Effector CD8-positive, alpha-beta T cell (primary cell): Measurements from ENCODE around the gene CHRNB2.

Source experiments
- DNase-seq: peaks from one replicate; lab custom pipeline; 2025; lab: John Stamatoyannopoulos, UW

Gene CHRNB2

DNA sequence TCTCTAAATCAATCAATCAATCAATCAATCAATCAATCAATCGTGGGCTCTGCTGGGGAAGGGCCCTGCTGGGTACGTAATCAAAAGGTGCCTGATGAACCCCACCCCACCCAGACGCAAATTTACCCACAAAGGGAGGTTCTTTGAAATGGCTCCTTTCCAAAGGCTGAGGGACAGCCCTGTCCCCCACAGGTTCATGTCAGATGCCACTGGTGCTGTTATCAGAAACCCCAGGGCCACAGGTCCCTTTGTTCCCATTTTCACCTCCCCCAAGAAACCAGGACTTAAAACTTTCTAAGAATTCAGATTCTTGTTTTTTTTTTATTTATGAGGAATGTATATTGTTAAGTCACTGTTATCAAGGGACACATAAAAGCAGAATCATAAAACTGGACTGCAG is 14.2 kb downstream of the CHRNB2 start:
- no peak for DNase-seq

DNA sequence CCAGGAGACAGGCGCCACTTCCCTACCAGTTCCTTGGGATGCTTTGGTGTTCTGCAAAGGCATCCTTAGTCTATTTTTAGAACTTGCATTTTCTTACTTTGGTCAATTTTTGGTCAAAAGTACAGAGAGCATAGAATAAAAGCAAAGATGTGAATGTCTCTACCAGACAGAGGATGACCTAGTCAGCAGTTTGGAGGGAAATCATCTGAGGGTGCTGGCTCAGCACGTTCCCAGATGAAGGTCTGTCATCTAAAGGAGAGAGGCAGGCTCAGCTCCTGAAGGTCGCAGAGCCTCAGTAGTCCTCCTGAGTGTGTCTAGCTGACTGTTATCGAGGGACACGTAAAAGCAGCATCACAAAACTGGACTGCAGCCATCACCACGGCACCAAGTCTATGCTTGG is 15.3 kb downstream of the CHRNB2 start:
- DNase-seq = no peak

DNA sequence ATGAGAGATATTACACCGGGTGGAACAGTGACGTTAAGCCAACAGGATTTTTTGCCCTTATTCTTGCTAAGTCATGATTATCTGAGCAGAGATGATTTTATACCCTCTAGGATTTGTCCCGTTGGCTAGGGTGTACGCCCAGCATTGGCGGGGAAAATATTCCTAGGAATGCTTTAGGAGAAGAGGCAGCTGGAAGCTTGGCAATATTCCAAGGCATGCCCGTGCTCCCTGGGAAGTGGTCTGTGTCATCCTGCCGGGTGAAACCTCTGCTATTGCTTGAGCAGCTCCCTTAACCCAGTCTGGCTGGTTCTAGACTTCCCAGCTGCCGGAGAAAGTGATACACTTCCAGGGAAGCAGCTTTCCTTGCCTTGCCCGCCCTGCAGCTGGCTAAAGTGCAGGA is 16.2 kb downstream of the CHRNB2 start:
- no peak for DNase-seq

DNA sequence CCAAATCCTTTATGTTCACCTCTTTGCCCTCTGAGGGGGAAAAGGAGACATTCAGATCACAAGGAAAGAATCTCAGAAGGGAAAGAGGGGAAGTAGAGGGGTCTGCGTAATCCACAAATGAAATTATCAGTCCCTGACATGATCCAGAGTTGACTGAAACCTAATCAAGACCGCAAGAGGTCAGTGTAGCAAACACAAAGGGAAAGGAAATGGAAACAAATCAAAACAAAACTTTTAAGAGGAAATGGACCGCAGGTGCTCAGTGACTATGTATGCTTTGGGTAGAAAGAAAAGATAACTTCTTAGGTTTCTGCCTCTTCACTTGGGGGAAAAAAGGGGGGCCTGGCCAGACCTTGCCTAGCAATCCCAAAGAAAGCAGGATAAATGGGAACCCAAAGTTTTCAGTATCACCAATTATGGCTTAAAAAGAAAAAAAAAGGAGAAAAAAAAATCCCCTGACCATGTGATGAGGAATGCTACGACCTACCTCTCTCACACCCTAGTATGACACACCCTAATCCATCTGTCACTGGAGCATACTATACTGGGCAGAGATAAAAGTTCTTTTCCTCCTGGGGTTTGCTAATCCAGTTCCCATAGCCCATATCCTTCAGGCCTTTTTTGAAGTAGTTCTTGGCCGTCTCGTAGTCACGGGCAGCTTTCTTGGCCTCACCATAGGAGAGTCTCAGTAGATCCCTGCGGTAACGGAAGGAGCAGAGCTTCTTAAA is 16.9 kb downstream of the CHRNB2 start:
- no peak for DNase-seq

DNA sequence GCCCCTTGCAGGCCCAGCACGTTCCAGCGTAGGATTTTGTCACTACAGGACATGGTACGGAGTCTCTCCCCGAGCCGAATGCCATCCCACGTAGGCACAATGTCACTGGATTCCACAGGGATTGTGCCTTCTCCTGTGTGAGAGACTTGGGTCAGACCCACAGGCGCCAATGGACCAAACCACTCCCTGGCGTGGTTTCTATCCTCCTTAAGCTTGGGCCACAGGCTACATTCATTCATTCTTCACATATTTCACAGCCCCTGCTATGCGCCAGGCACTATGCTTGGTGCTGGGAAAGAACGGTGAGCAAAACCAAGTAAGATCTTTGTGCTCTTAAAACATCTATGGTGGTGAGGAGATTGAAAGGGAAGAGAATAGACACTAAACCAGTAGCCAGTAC is 18.7 kb downstream of the CHRNB2 start:
- no peak for DNase-seq

DNA sequence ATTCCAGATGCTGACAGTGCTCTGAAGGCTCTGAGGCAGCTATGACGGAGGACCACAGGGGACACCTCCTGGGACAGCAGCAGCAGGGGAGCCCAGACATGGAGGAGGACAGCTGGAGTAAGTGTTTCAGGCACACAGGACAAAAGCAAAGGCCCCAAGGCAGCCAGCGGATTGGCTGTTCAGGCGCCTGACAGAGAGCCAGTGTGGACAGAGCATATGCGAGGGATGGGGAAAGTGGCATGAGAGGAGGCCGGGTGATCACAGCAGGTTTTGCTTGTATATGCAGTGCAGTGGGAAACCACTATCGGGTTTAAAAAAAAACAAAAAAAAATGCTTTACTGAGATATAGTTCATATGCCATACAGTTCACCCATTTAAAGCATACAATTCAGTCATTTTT is 19.1 kb downstream of the CHRNB2 start:
- no peak for DNase-seq

DNA sequence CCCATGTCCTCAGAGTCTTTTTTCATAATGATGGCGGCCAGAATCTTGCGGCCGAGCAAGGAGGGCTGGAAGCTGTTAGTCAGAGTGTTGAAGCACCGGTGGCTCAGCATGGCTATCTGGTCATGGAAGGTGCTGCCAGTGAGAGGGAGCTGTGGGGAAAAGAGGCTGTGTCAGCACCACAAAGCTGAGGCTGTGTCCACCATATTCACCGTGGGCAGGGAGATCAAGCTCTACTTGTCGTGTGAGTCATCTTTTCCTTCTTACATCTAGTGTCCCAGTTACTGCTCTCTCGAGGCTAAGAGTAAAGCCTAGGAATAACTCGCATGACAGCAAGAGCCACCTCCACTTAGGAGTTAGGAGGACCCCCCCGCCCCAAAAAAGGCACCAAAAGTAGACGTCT is 22.2 kb downstream of the CHRNB2 start:
- DNase-seq = no peak

DNA sequence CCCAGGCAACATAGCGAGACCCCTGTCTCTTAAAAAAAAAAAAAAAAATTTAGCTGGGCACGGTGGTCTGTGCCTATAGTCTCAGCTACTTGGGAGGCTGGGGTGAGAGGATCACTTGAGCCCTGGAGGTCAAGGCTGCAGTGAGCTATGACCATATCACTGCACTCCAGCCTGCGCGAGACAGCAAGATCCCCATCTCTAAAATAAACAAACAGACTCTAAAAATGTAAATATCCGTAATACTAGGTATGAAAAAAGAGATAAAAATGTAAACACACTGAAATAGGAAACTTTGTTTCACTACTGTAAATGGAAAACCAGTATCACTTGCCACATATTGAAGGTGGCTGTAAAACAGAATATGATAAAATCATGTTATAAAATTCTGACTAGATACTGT is 23.2 kb downstream of the CHRNB2 start:
- DNase-seq = no peak

DNA sequence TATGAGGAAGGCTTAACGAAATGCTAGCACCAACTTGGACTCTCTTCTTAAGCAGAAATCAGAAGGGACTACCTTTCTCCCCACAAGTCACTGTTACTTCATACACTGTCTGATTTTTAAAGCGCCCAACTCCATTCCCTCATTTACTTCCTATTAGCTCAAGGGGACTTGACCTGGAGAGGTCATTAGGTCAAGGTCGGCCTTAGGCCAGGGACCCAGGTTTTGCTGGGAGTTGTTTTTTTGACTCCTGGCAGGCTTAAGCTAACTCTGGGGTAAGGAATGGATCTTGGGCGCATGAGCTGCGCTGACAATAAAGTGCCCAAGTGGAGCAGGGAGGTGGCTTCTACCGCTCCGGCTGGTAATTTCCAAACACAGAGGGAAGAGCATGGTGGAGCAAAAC is 23.6 kb downstream of the CHRNB2 start:
- no peak for DNase-seq

DNA sequence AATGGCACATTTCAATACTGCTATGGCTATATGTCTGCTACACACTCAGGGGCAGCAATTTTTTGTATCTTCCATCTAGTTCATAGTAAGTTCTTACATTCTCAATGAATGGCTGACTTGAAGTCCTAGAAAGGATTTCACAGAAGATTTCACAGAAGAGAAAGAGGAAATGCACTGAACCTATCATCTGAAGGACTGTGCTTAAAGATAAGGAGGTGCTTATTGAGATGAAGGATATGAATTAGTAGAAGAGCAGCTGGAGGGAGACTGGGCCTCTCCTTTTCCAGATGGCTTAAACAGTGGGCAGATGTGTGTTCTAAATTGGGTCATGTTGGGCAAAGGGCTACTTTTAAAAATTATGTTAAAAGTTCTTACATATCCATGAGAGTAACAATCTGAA is 25.8 kb downstream of the CHRNB2 start:
- no peak for DNase-seq

DNA sequence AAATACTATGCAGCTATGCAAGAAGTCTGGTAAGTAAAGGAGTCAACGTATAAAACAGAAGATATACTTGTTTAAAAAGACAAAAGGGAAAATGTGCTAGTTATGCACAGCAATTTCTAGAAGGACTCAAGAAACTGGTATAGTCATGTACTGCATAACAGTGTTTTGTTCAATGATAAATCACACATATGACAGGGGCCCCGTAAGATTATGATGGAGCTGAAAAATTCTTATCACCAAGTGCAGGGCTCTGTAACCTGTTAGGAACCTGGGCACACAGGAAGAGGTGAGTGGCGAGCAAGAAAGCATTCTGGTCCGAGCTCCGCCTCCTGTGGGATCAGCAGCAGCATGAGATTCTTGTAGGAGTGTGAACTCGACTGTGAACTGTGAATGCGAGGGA is 27.2 kb downstream of the CHRNB2 start:
- DNase-seq = no peak

DNA sequence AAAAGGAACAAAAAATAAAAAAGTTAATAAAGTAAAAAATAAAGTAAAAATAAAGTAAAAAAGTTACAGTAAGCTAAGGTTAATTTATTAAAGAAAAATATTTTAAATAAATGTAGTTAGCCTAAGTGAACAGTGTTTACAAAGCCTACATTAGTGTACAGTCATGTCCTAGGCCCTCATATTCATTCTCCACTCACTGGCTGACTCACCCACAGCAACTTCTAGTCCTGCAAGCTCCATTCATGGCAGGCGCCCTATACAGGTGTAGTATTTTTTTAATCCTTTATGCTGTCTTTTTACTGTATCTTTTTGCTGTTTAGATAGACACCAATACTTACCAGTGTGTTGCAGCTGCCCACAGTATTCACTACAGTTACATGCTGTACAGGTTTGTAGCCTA is 28.0 kb downstream of the CHRNB2 start:
- no peak for DNase-seq

DNA sequence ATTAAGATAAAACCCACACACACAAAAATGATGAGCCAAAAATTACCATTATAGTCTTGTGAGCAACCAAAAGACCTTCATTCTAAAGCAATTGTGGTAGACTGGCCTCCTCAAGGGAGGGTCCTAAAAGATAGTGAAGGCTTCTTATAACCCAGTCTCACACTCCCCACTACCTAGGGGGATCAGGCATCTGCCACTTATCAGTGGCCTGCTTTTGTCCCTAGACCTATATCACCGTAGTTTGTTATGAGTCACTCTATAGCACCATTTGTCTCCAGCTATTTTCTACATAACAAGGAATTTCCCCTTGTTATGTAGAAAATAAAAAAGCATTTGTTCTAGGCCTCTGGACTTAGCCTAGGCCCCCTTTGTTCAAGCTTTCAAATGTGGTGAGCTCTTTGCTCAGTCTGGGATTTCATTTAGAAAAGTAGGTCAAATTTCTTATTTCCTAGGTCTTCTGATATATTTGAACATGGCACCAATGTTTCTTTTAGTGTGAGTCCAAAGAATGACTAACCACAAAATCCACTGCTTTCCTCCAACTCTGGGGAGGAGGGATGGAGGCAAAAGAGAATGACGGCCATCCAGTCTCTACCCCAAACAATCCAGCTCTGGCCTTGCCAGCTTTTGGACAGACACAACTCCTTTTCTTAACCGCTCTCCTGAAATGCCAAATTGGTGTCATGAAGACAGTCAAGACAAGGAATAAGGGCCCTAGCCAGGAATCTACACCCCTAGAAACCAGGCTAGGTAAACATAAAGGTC is 31.5 kb downstream of the CHRNB2 start:
- DNase-seq = no peak

DNA sequence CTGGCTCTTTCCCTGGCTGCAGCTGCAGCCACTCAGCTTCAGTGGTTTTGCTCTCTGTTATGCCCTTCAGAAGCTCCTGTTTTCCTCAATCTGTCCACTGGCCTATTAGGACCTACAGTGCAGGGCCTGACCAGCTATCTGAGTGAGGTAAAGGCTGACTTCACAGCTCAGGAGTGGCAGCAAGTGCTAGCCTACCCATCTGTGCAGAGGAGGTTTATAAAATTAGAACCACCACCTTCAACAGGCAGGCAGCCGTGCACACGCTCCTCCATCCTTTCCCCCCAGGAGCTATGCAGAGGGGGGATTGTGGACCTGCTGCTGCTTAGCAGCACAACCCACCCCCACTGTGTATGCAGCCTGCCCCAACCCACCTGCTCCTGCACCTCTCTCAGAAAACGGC is 32.1 kb downstream of the CHRNB2 start:
- no peak for DNase-seq

DNA sequence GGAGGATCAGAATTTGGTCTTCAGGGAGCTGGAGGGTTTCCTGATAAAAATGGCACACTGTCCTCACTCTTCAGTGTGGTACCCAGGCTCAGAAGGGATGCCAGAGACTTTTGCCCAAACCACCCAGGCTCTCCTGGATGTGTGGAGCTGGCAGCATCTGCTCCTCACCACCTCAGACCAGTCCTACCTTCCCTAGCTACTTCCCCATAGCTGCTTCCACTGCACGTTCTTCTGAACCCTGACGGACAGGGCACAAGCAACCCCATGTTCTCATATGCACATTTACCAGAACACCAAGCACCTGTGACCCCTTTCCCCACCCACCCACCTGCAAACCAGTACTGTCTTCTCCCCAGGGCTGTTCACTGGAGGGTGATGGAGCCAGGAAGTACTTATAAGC is 35.7 kb downstream of the CHRNB2 start:
- no peak for DNase-seq

DNA sequence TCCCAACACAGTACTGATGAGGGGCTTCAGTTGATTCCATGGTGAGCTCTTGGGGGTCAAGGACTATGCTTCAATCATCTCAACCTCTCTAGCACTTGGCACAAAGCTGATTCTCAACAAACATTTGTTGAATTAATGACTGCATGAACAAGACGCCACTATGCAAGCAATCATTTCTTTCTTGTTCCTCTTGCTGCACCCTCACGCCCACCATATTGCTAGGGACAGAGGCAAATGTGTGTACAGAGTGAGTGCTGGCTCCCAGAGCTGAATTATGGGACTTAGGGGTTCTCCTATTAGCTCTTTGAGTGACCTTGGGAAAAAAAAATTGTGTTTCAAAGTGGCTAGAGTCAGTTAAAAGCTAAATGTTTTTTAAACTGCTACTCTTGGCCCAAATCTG is 38.0 kb downstream of the CHRNB2 start:
- no peak for DNase-seq

DNA sequence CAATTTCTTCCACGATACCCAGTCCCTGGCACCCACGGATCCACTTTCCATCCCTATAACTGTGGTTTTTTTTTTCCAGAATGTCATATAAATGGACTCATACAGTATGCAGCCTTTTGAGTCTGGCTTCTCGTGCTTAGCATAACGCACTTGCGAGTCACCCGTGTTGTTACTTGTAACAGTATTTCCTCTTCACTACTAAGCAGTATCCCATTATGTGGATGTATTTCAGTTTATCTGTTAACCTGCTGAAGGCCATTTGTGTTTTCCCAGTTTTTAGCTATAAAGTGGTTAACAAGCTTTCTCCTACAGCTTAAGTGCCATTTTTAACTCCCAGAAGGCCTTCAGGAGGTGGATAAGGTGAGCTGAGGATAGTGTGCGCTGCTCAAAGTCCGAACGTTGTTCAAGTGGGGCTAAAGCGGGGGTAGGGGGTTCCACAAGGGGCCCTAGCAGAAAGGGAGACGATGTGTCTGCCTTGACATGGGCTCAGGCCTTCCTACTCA is 39.6 kb downstream of the CHRNB2 start:
- no peak for DNase-seq

DNA sequence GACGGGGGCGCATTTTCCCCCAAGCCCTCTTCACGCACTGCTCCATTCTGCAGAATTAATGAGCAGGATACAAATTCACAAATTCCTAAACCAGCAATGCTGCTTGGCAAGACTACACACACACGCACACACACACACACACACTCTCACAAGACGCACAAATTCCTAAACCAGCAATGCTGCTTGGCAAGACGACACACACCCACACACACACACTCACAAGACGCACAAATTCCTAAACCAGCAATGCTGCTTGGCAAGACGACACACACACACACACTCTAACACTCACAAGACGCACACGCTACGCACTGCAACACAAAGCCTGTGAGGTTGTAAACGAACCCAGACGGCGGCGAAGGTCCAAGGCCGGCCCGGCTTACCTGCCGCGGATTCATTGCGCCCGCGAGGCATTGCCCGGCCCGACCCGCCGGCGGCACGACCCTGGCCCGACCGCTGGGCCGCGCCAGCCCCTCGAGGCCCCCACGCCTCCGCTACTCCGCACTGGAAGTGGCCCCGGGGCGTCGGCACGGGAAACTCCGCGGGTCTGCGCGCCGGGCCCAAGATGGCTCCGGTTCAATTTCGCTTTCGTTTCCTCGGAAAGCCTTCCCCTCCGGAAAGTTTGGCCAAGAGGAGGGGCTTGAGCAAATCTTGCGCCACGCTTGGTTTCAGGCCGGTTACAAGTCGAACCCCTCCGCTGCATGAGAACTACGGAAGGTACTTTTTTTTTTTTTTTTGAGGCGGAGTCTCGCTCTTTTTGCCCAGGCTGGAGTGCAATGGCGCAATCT is 40.2 kb downstream of the CHRNB2 start, which contains the start of gene ADAR:
Gene ADAR, minus strand, starts transcription at position 578 of the 788 bp plus-strand sequence. Its CDS starts 180 bp downstream, at position 398.
- DNase-seq = peak; percentile 81

DNA sequence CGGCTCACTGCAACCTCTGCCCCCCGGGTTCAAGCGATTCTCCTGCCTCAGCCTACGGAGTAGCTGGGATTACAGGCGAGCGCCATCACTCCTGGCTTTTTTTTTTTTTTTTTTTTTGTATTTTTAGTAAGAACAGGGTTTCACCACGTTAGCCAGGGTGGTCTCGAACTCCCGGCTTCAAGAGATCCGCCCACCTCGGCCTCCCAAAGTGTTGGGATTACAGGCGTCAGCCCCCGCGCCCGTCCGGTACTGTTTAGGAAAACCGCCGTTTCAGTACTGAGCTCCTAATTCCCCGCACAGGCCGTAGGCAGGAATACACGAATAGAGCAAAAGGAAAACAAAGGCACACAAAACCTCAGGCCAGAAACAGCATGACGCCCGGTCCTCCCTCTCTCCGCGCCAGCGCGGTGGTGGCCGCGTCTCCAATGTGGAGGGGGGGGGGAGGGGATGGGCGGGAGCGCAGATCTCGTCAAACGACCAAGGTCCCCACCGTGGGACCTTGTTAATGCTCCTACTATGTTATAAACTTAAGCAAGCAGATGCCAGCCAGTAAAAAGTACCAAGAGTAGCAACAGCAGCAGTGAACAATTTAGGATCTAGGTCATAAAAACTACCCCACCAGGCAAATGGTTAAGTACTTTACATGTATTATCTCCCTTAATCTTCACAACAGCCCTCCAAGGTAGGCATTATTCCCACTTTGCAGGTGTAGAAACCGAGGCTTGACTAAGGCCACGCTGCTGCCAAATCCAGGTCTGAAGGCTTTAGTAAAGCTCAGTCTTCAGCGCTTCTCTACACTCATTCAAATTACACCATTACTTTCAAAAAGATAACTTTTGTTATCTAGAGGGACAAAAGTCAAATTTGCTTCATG is 41.1 kb downstream of the CHRNB2 start:
- DNase-seq = peak; percentile 20

DNA sequence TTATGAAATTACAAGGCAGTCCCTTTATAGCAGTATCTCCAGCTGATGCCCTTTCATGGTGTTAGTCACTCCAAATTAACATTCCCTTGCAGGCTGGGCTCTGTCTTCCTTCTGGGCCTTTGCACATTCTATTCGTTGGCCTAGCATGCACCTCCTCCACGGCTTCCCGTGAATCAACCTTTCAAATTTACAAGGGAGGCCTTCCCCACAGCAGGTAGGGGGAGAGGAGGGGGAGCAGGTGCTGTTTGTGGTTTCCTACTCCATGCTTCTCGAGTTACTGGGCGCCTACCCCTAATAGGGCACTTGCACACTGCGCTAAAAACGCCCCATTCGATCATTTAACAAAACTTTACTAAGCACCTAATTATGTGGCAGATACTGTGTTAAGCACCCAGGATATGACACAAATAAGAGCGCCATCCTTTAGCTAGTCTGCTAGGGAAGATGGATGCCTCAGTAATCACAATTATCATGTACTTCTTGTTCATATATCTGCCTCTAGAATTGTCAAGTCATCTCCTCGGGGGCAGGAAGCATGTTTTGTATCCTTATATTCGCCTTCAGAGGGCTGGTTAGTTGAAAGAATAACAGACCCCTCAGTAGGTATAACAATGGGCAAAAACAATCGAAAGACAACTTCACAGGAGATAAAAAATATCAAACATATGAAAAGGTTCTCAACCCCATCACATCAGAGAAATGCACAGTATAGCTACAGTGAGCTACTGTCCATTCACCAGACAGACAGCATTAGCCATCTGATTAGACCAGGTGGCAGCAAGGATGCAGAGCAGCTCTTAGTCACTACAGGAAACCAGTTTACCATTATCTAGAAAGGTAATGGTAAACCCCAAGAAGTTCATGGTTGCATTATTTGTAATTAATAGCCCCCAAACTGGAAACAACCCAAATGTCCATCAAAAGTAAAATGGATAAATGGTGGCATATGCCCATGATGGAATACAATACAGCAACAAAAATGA is 42.1 kb downstream of the CHRNB2 start:
- DNase-seq = peak; percentile 11
